Stimulated activated CD4-positive, alpha-beta T cell treated with anti-CD3 and anti-CD28 coated beads, Interleukin-12 subunit alpha, Interleukin-12 subunit beta, amount 100 ng/mL, for 48 hours (primary cell): ENCODE data around the gene KIAA1210.
"Not testable (repeated sequence)": the region's sequence is repeated elsewhere in the genome, so short reads cannot be mapped to it uniquely, and the experiment has no call there.

Experiments used
- DNase-seq, 3 donors: peaks; one replicate each; pipeline ENCODE4 v3.0.0-alpha.2; 2020; ENCODE audit warnings: low read depth in 2 of 3, low spot score in 1 of 3

The KIAA1210 gene

DNA sequence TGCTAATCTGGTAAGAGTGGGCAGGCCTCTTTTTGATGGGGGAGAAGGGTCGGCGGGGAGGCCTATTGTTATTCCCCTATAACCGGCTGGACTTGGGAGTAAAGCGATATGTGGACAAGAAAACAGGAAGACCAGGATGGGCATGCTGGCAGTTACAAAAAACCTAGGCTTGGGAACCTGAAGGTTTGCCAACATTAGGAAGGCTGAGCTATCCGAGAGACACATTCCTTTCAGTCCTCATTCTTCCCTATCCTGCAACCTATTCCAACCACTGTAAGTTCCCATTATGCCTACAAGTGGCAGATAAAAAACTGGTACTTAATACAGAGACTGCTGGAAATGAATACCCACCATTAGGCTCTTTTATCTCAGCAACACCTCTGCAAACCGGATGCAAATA is 87.2 kb downstream of the KIAA1210 start:
- no peak for DNase-seq

GRCh38 chrX:119036107-119037029 is 91.2 kb downstream of the KIAA1210 start:
- no peak for DNase-seq

GRCh38 chrX:119030990-119031389 is 96.6 kb downstream of the KIAA1210 start:
- DNase-seq: no peak

- not testable (repeated sequence) for DNase-seq
These were observed 98.0 kb downstream of the KIAA1210 start for GRCh38 chrX:119029656-119030055.

DNA sequence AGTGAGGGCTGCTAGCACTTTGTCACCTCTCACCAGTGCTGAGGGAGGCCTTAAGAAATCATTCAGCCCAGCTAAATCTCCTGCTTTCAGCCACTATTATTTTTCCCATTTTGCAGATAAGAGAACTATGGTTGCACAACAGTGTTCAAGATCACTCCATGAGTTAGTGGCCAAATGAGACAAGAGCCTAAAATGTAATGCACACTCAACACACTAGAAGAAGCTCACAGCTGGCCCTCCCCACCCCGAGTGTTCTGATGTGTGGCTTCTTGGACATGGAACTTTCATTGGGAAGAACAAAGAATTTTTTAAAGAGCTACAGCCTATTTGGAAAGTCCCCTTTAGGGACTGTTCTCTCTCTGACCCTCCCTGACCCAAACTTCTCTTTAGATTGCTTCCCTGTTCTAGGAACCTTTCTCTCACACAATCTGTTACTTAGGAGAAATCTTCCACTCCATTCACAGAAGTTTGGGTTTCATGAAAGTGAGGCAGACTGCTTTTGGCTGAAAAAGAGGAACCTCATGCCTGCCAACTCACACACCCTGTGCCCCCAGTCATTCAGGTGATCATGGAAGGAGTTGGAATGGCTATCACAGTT is 98.8 kb downstream of the KIAA1210 start:
- no peak for DNase-seq
